IPS-18c (cell line): ENCODE data around the gene LZTS2.

Experiments
- H3K4me3 ChIP-seq: 2 replicates; pipeline ENCODE4 v1.7.0; 2013; ENCODE audit warnings: low read depth, mild to moderate bottlenecking, low read length, moderate library complexity; ENCODE audit not compliant: insufficient read depth
- H3K9me3 ChIP-seq: one replicate; pipeline ENCODE4 v1.6.1; 2013; ENCODE audit warnings: mild to moderate bottlenecking, low read length, moderate library complexity; ENCODE audit not compliant: control insufficient read depth, insufficient read depth

The LZTS2 gene

GRCh38 chr10:100976906-100977305 lies 22.7 kb upstream of the LZTS2 start:
- H3K9me3 ChIP-seq: no peaks in the 10 kb centered on the region
- no peak overlapping the region for H3K4me3 ChIP-seq

- Histone ChIP-seq H3K9me3 (no peaks in the 10 kb centered on the region), H3K4me3 (no peak overlapping the region)
Observed at GRCh38 chr10:100977436-100977835, 22.2 kb upstream of the LZTS2 start.

DNA sequence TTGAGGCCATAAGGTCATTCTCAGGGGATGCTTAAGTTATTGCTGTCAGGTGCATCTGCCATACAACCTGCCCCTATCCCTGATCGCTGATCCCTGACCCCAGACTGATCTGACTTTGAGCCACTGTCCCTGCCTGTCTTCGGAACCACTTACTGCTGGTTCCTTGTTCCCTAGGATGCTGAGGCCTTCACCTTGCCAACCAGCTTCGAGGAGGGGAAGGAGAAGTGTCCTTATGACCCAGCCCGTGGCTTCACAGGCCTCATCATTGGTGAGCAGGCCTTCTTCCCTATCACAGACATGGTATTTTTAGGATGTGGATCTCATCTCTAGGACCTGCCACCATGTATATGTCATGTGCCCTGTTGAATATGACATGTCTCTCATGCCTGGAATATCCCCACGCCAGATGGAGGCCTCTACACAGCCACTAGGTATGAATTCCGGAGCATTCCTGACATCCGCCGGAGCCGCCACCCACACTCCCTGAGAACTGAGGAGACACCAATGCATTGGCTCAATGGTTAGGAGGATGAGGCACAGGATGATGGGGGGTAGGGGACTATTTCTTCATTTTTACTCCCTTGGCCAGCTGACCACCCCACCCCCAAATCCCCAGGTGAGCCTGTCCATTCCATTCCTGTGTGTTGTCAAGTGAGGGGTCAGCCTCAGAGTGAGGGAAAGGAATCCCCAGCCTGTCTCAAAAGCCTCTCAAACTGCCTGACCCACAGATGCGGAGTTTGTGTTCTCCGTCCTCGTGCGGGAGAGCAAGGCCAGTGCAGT lies 21.3 kb upstream of the LZTS2 start:
- H3K9me3 ChIP-seq: no peaks in the 10 kb centered on the region
- no peak overlapping the region for H3K4me3 ChIP-seq

DNA sequence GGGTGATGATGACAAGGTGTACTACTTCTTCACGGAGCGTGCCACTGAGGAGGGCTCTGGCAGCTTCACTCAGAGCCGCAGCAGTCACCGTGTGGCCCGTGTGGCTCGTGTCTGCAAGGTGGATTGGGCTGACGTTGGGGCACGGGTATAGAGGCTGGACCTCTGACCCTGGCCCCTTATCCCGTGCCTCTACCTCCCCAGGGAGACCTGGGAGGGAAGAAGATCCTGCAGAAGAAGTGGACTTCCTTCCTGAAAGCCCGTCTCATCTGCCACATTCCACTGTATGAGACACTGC lies 20.8 kb upstream of the LZTS2 start:
- H3K4me3 ChIP-seq: no peak overlapping the region
- H3K9me3 ChIP-seq: no peaks in the 10 kb centered on the region

DNA sequence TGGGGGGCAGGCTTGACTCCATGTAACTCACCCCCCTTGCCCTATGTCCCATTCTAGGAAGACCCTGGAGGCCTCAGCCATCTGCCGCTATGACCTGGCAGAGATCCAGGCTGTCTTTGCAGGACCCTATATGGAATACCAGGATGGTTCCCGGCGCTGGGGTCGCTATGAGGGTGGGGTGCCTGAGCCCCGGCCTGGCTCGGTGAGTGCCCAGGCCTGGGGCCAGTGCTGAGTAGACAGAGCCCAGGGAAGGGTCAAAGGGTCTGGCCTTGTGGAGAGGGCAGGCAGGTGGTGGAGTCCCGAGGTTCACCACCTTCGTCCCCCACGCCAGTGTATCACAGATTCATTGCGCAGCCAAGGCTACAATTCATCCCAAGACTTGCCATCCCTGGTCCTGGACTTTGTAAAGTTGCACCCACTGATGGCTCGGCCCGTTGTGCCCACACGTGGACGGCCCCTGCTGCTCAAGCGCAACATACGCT lies 19.8 kb upstream of the LZTS2 start:
- Histone ChIP-seq H3K4me3 (no peak overlapping the region), H3K9me3 (no peaks in the 10 kb centered on the region)

GRCh38 chr10:100980311-100980710 lies 19.3 kb upstream of the LZTS2 start:
- no peaks in the 10 kb centered on the region for H3K9me3 ChIP-seq
- no peak overlapping the region for H3K4me3 ChIP-seq

DNA sequence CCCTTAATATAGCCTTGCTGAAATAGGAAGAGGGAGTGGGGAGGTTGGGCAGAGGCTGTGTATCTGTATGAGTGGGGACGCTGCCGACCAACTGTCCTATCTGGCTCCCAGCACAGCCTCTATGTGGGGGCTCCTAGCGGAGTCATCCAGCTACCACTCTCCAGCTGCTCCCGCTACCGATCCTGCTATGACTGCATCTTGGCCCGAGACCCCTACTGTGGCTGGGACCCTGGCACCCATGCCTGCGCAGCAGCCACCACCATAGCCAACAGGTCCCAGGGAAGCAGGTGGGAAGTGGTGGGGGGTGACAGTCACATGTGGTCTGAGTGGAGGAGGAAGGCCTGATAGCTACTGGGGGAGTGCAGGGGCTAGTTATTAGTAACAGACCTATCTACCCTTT lies 18.9 kb upstream of the LZTS2 start:
- no peaks in the 10 kb centered on the region for H3K9me3 ChIP-seq
- H3K4me3 ChIP-seq: no peak overlapping the region

DNA sequence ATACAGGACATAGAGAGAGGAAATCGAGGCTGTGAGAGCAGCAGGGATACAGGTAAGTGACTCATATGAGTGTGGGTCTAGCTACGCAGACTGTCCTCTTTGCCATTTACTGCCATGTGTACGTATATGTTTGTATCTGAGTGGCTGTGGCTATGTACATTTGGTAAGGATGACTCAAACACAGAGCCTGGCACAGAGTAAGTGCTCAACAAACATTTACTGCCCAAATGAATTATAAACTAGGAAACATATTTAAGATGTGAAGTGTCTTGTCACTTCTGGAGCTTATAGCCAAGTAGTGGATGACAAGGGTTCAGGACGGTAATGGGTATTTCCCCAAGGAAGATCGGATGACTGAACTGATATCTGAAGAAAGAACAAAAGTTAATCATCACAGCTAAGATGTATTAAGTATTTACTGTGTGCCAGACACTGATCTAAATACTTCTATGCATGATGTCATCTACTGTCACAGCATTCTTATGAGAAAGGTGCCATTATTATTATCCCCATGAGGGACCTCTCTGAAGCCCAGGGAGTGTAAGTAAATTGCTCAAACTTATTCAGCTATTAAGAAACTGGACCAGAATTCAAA lies 18.3 kb upstream of the LZTS2 start:
- Histone ChIP-seq H3K9me3 (no peaks in the 10 kb centered on the region), H3K4me3 (no peak overlapping the region)

DNA sequence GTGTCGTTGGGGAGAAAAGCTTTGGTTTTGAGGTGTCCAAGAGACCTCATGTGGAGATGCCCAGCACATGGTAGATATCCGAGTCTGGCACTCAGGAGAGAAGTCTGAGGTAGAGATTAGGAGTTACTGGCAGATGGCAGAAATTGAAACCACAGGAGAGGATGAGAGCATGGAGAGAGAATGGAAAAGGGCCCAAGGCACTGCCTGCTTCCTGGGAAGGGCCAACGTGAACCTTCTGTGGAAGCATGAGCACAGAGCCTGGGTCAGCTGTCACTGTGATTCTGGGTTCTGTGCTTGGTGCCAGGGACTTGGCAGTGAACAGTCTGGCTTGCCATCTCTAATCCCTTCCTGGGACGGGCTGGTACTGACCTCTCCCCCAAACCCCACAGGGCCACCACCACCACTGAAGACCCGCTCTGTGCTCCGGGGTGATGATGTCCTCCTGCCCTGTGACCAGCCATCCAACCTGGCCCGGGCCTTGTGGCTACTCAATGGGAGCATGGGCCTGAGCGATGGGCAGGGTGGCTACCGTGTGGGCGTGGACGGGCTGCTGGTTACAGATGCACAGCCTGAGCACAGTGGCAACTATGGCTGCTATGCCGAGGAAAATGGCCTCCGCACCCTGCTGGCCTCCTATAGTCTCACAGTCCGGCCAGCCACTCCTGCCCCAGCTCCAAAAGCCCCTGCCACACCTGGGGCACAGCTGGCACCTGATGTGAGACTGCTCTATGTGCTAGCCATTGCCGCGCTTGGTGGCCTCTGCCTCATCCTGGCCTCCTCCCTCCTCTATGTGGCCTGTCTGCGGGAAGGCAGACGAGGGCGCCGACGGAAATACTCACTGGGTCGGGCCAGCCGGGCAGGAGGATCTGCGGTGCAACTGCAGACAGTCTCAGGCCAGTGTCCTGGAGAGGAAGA lies 16.4 kb upstream of the LZTS2 start:
- Histone ChIP-seq H3K4me3 (no peak overlapping the region), H3K9me3 (no peaks in the 10 kb centered on the region)

- no peaks in the 10 kb centered on the region for H3K9me3 ChIP-seq
- H3K4me3 ChIP-seq: no peak overlapping the region
Observed at GRCh38 chr10:100983868-100984671, 15.5 kb upstream of the LZTS2 start.

GRCh38 chr10:100984672-100985177 lies 14.9 kb upstream of the LZTS2 start:
- no peak overlapping the region for H3K4me3 ChIP-seq
- H3K9me3 ChIP-seq: no peaks in the 10 kb centered on the region

GRCh38 chr10:100985336-100985735 lies 14.3 kb upstream of the LZTS2 start:
- Histone ChIP-seq H3K9me3 (no peaks in the 10 kb centered on the region), H3K4me3 (no peak overlapping the region)

DNA sequence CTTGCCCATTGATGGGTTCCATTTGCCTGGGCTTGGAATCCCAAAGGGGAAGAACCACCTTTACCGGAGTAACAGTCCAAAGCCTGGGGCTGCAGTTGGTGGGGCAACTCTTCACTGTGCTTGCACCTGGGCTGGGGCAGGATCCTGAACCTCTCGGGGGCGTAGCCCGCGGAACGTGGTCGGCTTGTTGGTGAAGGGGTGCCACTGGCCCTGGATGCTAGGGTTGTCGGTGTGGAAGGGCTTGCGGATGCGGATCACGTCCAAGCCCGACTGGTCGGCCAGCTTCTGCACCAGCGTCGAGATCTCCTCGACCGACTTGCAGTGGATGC lies 13.0 kb upstream of the LZTS2 start:
- no peaks in the 10 kb centered on the region for H3K9me3 ChIP-seq

GRCh38 chr10:100986952-100987684 lies 12.5 kb upstream of the LZTS2 start, which contains the start of the genes MRPL43 and TWNK:
MRPL43 (minus strand) TSS chr10:100987497; CDS start chr10:100987443, 54 bp downstream.
TWNK (plus strand) TSS chr10:100987543; CDS start chr10:100988211, 668 bp downstream.
- H3K4me3 ChIP-seq: peak within 1 kb of the TSS; percentile 92
- no peaks in the 10 kb centered on the region for H3K9me3 ChIP-seq

More for the DNA sequence above, 13.0 kb upstream of the LZTS2 start:
- H3K4me3 ChIP-seq: peak overlapping the region; percentile 92

- H3K9me3 ChIP-seq: no peaks in the 10 kb centered on the region
- H3K4me3 ChIP-seq: peak overlapping the region; percentile 92
Observed at GRCh38 chr10:100987685-100988049, 11.9 kb upstream of the LZTS2 start.

- H3K4me3 ChIP-seq: peak overlapping the region; percentile 92
- no peaks in the 10 kb centered on the region for H3K9me3 ChIP-seq
Observed at GRCh38 chr10:100988166-100988565, 11.4 kb upstream of the LZTS2 start.
